HFFc6 (cell line): ENCODE measurements around the gene ENTHD1. TPM values are rescaled to one million over a fixed set of nuclear protein-coding genes. Genes with fewer than 3 reads are reported as not detected.

Experiments used
- DNase-seq: peaks from one replicate; pipeline ENCODE4 v3.0.0-alpha.2; 2018
- H3K27ac Mint-ChIP-seq: 2 replicates; pipeline ENCODE4 v1.8.0; 2020; ENCODE audit warnings: mild to moderate bottlenecking, mixed read lengths
- H3K27me3 Mint-ChIP-seq: 2 replicates; pipeline ENCODE4 v1.8.0; 2021; ENCODE audit warnings: mild to moderate bottlenecking, moderate library complexity, mixed read lengths; ENCODE audit not compliant: insufficient read depth
- H3K36me3 Mint-ChIP-seq: 2 replicates; pipeline ENCODE4 v1.8.0; 2021; ENCODE audit warnings: low read depth, mixed read lengths
- H3K4me1 Mint-ChIP-seq: 2 replicates; pipeline ENCODE4 v1.8.0; 2020; ENCODE audit warnings: low read depth, mixed read lengths
- H3K4me3 Mint-ChIP-seq: 2 replicates; pipeline ENCODE4 v1.8.0; 2020; ENCODE audit warnings: mild to moderate bottlenecking, moderate library complexity, mixed read lengths
- H3K9me3 Mint-ChIP-seq: 2 replicates; pipeline ENCODE4 v1.8.0; 2020; ENCODE audit warnings: mild to moderate bottlenecking, mixed read lengths
- CTCF ChIP-seq: fragments of 200-600 bp; sonication (generic); IDR thresholded peaks from 2 replicates; pipeline ENCODE4 v1.5.0; 2021; ENCODE audit warnings: antibody characterized with exemption, mild to moderate bottlenecking
- total RNA-seq, 6 experiments: library from RNA; stranded (reverse); fragmentation: NEBNext Ultra II Directional; extraction: Animal tissue kit (Norgen Biotek cat#: 25700); gene quantifications; 2 replicates in 1 of 6; 3 replicates in 5 of 6; pipeline ENCODE4 v1.2.3, GENCODE V29; 2021

Gene ENTHD1
- total RNA-seq, 6 experiments from 2014 or later = not detected

- Mint-ChIP-seq H3K27me3 (peaks cover 30% of the 10 kb centered on the region), H3K27ac (no peak overlapping the region), H3K9me3 (no peaks in the 10 kb centered on the region), H3K4me1 (no peaks in the 10 kb centered on the region), H3K36me3 (no peaks in the 10 kb centered on the region), H3K4me3 (no peak overlapping the region)
- DNase-seq = no peak
- TF ChIP-seq CTCF = no peak
Observed at GRCh38 chr22:39916496-39916895, 22.9 kb upstream of the ENTHD1 start.

GRCh38 chr22:39915295-39915726 lies 21.8 kb upstream of the ENTHD1 start:
- peaks cover 30% of the 10 kb centered on the region for H3K27me3 Mint-ChIP-seq
- no peaks in the 10 kb centered on the region for H3K4me1 Mint-ChIP-seq
- no peaks in the 10 kb centered on the region for H3K36me3 Mint-ChIP-seq
- no peaks in the 10 kb centered on the region for H3K9me3 Mint-ChIP-seq
- no peak overlapping the region for H3K27ac Mint-ChIP-seq
- no peak for DNase-seq
- H3K4me3 Mint-ChIP-seq = no peak overlapping the region
- TF ChIP-seq CTCF = no peak

- Mint-ChIP-seq H3K4me1 (no peaks in the 10 kb centered on the region), H3K27me3 (peaks cover 29% of the 10 kb centered on the region), H3K9me3 (no peaks in the 10 kb centered on the region), H3K36me3 (no peaks in the 10 kb centered on the region), H3K4me3 (no peak overlapping the region), H3K27ac (no peak overlapping the region)
- no peak for DNase-seq
- no peak for TF ChIP-seq CTCF
Observed at GRCh38 chr22:39914584-39914983, 21.0 kb upstream of the ENTHD1 start.

- Mint-ChIP-seq H3K9me3 (no peaks in the 10 kb centered on the region), H3K4me3 (no peak overlapping the region), H3K4me1 (peaks cover 2% of the 10 kb centered on the region), H3K27me3 (peaks cover 29% of the 10 kb centered on the region), H3K36me3 (no peaks in the 10 kb centered on the region), H3K27ac (no peak overlapping the region)
- no peak for DNase-seq
- no peak for TF ChIP-seq CTCF
Observed at GRCh38 chr22:39913886-39914285, 20.3 kb upstream of the ENTHD1 start.

GRCh38 chr22:39913321-39913720 lies 19.8 kb upstream of the ENTHD1 start:
- H3K27ac Mint-ChIP-seq = no peak overlapping the region
- DNase-seq = no peak
- H3K4me3 Mint-ChIP-seq = no peak overlapping the region
- TF ChIP-seq CTCF = no peak
- H3K4me1 Mint-ChIP-seq = peaks cover 7% of the 10 kb centered on the region
- peaks cover 29% of the 10 kb centered on the region for H3K27me3 Mint-ChIP-seq
- no peaks in the 10 kb centered on the region for H3K9me3 Mint-ChIP-seq
- H3K36me3 Mint-ChIP-seq = no peaks in the 10 kb centered on the region
